ENCODE measurements around the gene TNS1. TPM values are rescaled to one million over a fixed set of nuclear protein-coding genes. Genes with fewer than 3 reads are reported as not detected.

Gene TNS1
- total and polyA plus RNA-seq, 2 experiments from 2014 or later: 81.6 to 99.3 TPM

- 98 to 100% methylated on average over 2 of the region's 2 CpGs for WGBS, 2 experiments (ENCODE audit: low coverage in 1 of 2, low lambda C conversion rate in 2 of 2, missing lambda C conversion rate in 2 of 2)
- no peaks in the 10 kb centered on the region; the same call in 1 of the 2 replicates for H4K20me1 ChIP-seq (ENCODE audit: insufficient read depth)
Measured at GRCh38 chr2:217842017-217842416, 160.8 kb downstream of the TNS1 start.

GRCh38 chr2:217840522-217840921, 162.3 kb downstream of the TNS1 start:
- in situ Hi-C loops (cut with MboI): no loop called here
- H3K4me3 ChIP-seq: no peak overlapping the region
- TF ChIP-seq EZH2phosphoT487 (IDR thresholded peaks at IDR 0.05; ENCODE audit: insufficient read depth, low read depth): no peak
- H3K4me1 ChIP-seq (ENCODE audit: insufficient read depth): peaks cover 43% of the 10 kb centered on the region
- no peak overlapping the region for H3K4me2 ChIP-seq (ENCODE audit: unreplicated experiment)
- H3K9ac ChIP-seq: no peak overlapping the region
- no peaks in the 10 kb centered on the region for H3K9me3 ChIP-seq (ENCODE audit: low read depth)
- H3F3A ChIP-seq (ENCODE audit: insufficient read depth): peaks cover 54% of the 10 kb centered on the region
- H3K79me2 ChIP-seq (ENCODE audit: insufficient read depth): peaks cover 74% of the 10 kb centered on the region
- WGBS, 2 experiments (ENCODE audit: low coverage in 1 of 2, low lambda C conversion rate in 2 of 2, missing lambda C conversion rate in 2 of 2): 100% methylated on average over 3 of the region's 3 CpGs
- no peaks in the 10 kb centered on the region for H3K9me2 ChIP-seq (ENCODE audit: insufficient read depth)
- H3K27me3 ChIP-seq (replicated peaks; ENCODE audit: insufficient read depth): no peaks in the 10 kb centered on the region
- H3K27ac ChIP-seq: no peak overlapping the region
- no peak for DNase-seq
- no peak overlapping the region for H2AFZ ChIP-seq
- H3K36me3 ChIP-seq (ENCODE audit: low read depth): peaks cover 14% of the 10 kb centered on the region
- no peaks in the 10 kb centered on the region; the same call in 1 of the 2 replicates for H4K20me1 ChIP-seq (ENCODE audit: insufficient read depth)

More at GRCh38 chr2:217842017-217842416, 160.8 kb downstream of the TNS1 start:
- peaks cover 84% of the 10 kb centered on the region for H3K79me2 ChIP-seq (ENCODE audit: insufficient read depth)
- peaks cover 39% of the 10 kb centered on the region for H3K4me1 ChIP-seq (ENCODE audit: insufficient read depth)
- in situ Hi-C loops (cut with MboI): no loop called here
- H3K27me3 ChIP-seq (replicated peaks; ENCODE audit: insufficient read depth): no peaks in the 10 kb centered on the region
- no peak overlapping the region for H2AFZ ChIP-seq
- H3F3A ChIP-seq (ENCODE audit: insufficient read depth): peaks cover 46% of the 10 kb centered on the region
- DNase-seq: no peak
- no peaks in the 10 kb centered on the region for H3K9me3 ChIP-seq (ENCODE audit: low read depth)
- H3K9ac ChIP-seq: no peak overlapping the region
- H3K4me3 ChIP-seq: no peak overlapping the region
- H3K4me2 ChIP-seq (ENCODE audit: unreplicated experiment): no peak overlapping the region
- no peaks in the 10 kb centered on the region for H3K9me2 ChIP-seq (ENCODE audit: insufficient read depth)
- H3K27ac ChIP-seq: no peak overlapping the region
- TF ChIP-seq EZH2phosphoT487 (IDR thresholded peaks at IDR 0.05; ENCODE audit: insufficient read depth, low read depth) (no peak), EZH2 (IDR thresholded peaks at IDR 0.05; ENCODE audit: insufficient read depth, poor library complexity, severe bottlenecking) (no peak)
- peaks cover 27% of the 10 kb centered on the region for H3K36me3 ChIP-seq (ENCODE audit: low read depth)

- peaks cover 70% of the 10 kb centered on the region for H3K79me2 ChIP-seq (ENCODE audit: insufficient read depth)
- H3K9me2 ChIP-seq (ENCODE audit: insufficient read depth): no peaks in the 10 kb centered on the region
- no peak overlapping the region for H2AFZ ChIP-seq
- H3K36me3 ChIP-seq (ENCODE audit: low read depth): peaks cover 9% of the 10 kb centered on the region
- no peak overlapping the region for H3K9ac ChIP-seq
- H3K4me3 ChIP-seq: no peak overlapping the region
- H3K27ac ChIP-seq: no peak overlapping the region
- no peak overlapping the region for H3K4me2 ChIP-seq (ENCODE audit: unreplicated experiment)
- in situ Hi-C loops (cut with MboI): no loop called here
- WGBS, 2 experiments (ENCODE audit: low coverage in 1 of 2, low lambda C conversion rate in 2 of 2, missing lambda C conversion rate in 2 of 2): 92 to 94% methylated on average over 7 of the region's 7 CpGs
- no peaks in the 10 kb centered on the region for H3K9me3 ChIP-seq (ENCODE audit: low read depth)
- peaks cover 46% of the 10 kb centered on the region for H3K4me1 ChIP-seq (ENCODE audit: insufficient read depth)
- H4K20me1 ChIP-seq (ENCODE audit: insufficient read depth): no peaks in the 10 kb centered on the region; the same call in 1 of the 2 replicates
- H3K27me3 ChIP-seq (replicated peaks; ENCODE audit: insufficient read depth): no peaks in the 10 kb centered on the region
- DNase-seq: no peak
- H3F3A ChIP-seq (ENCODE audit: insufficient read depth): peaks cover 55% of the 10 kb centered on the region
- TF ChIP-seq EZH2phosphoT487 (IDR thresholded peaks at IDR 0.05; ENCODE audit: insufficient read depth, low read depth): no peak
Measured at GRCh38 chr2:217839750-217840107, 163.1 kb downstream of the TNS1 start.

- no peaks in the 10 kb centered on the region for H4K20me1 ChIP-seq (ENCODE audit: insufficient read depth)
- 82 to 87% methylated on average over 10 of the region's 10 CpGs for WGBS, 2 experiments (ENCODE audit: low coverage in 1 of 2, low lambda C conversion rate in 2 of 2, missing lambda C conversion rate in 2 of 2)
- no peaks in the 10 kb centered on the region for H3K9me3 ChIP-seq (ENCODE audit: low read depth)
- no peaks in the 10 kb centered on the region for H3K27me3 ChIP-seq (replicated peaks; ENCODE audit: insufficient read depth)
- H3K9ac ChIP-seq: no peak overlapping the region
- no peaks in the 10 kb centered on the region for H3K9me2 ChIP-seq (ENCODE audit: insufficient read depth)
- H3K4me3 ChIP-seq: no peak overlapping the region
- peaks cover 12% of the 10 kb centered on the region; the same call in 1 of the 2 replicates for H3K36me3 ChIP-seq (ENCODE audit: low read depth)
- H3K4me2 ChIP-seq (ENCODE audit: unreplicated experiment): no peak overlapping the region
- H2AFZ ChIP-seq: no peak overlapping the region
- in situ Hi-C loops (cut with MboI): no loop called here
- H3K4me1 ChIP-seq (ENCODE audit: insufficient read depth): peaks cover 40% of the 10 kb centered on the region
- TF ChIP-seq EZH2 (IDR thresholded peaks at IDR 0.05; ENCODE audit: insufficient read depth, poor library complexity, severe bottlenecking) (no peak), EZH2phosphoT487 (IDR thresholded peaks at IDR 0.05; ENCODE audit: insufficient read depth, low read depth) (no peak)
- H3K79me2 ChIP-seq (ENCODE audit: insufficient read depth): peaks cover 70% of the 10 kb centered on the region
- H3K27ac ChIP-seq: 0 out of 2 replicates have a peak overlapping the region, but pooled peaks have one; percentile 16
- H3F3A ChIP-seq (ENCODE audit: insufficient read depth): peaks cover 55% of the 10 kb centered on the region
- DNase-seq: no peak
Measured at GRCh38 chr2:217839073-217839749, 163.6 kb downstream of the TNS1 start.

All from GM23248 (cell line).